Effector CD8-positive, alpha-beta T cell (primary cell): ENCODE data around the gene TSPAN18.

Experiments used
- DNase-seq: peaks from one replicate; lab custom pipeline; 2025; lab: John Stamatoyannopoulos, UW

The TSPAN18 gene

GRCh38 chr11:44887636-44888035 is 160.9 kb downstream of the TSPAN18 start:
- DNase-seq, result no peak

- DNase-seq, result no peak
Observed at GRCh38 chr11:44889266-44889665, 162.5 kb downstream of the TSPAN18 start.

- no peak for DNase-seq
Observed at GRCh38 chr11:44892843-44893242, 166.1 kb downstream of the TSPAN18 start.

GRCh38 chr11:44893308-44893822 is 166.6 kb downstream of the TSPAN18 start:
- DNase-seq, result no peak

- DNase-seq, result no peak
Observed at GRCh38 chr11:44893846-44894617, 167.3 kb downstream of the TSPAN18 start.

GRCh38 chr11:44899959-44900358 is 173.2 kb downstream of the TSPAN18 start:
- no peak for DNase-seq

GRCh38 chr11:44901120-44901633 is 174.4 kb downstream of the TSPAN18 start:
- DNase-seq, result no peak

- no peak for DNase-seq
Observed at GRCh38 chr11:44901786-44902185, 175.0 kb downstream of the TSPAN18 start.

- no peak for DNase-seq
Observed at GRCh38 chr11:44903035-44903434, 176.3 kb downstream of the TSPAN18 start.

- DNase-seq, result no peak
Observed at GRCh38 chr11:44903518-44903917, 176.8 kb downstream of the TSPAN18 start.

GRCh38 chr11:44904261-44905020 is 177.7 kb downstream of the TSPAN18 start:
- DNase-seq, result no peak

- no peak for DNase-seq
Observed at GRCh38 chr11:44905131-44905866, 178.5 kb downstream of the TSPAN18 start.

GRCh38 chr11:44906649-44907048 is 179.9 kb downstream of the TSPAN18 start:
- no peak for DNase-seq

GRCh38 chr11:44909557-44909956 is 182.8 kb downstream of the TSPAN18 start:
- DNase-seq, result no peak

- no peak for DNase-seq
Observed at GRCh38 chr11:44910591-44910990, 183.8 kb downstream of the TSPAN18 start.

GRCh38 chr11:44911029-44911814 is 184.5 kb downstream of the TSPAN18 start:
- DNase-seq, result peak; percentile 68

- no peak for DNase-seq
Observed at GRCh38 chr11:44912270-44912987, 185.7 kb downstream of the TSPAN18 start.

- no peak for DNase-seq
Observed at GRCh38 chr11:44913502-44913901, 186.7 kb downstream of the TSPAN18 start.

- DNase-seq, result no peak
Observed at GRCh38 chr11:44914105-44914504, 187.3 kb downstream of the TSPAN18 start.

- DNase-seq, result no peak
Observed at GRCh38 chr11:44915004-44915403, 188.2 kb downstream of the TSPAN18 start.

GRCh38 chr11:44915621-44916020 is 188.9 kb downstream of the TSPAN18 start:
- DNase-seq, result no peak
